ENCODE measurements around the gene ACRV1.

Gene ACRV1

DNA sequence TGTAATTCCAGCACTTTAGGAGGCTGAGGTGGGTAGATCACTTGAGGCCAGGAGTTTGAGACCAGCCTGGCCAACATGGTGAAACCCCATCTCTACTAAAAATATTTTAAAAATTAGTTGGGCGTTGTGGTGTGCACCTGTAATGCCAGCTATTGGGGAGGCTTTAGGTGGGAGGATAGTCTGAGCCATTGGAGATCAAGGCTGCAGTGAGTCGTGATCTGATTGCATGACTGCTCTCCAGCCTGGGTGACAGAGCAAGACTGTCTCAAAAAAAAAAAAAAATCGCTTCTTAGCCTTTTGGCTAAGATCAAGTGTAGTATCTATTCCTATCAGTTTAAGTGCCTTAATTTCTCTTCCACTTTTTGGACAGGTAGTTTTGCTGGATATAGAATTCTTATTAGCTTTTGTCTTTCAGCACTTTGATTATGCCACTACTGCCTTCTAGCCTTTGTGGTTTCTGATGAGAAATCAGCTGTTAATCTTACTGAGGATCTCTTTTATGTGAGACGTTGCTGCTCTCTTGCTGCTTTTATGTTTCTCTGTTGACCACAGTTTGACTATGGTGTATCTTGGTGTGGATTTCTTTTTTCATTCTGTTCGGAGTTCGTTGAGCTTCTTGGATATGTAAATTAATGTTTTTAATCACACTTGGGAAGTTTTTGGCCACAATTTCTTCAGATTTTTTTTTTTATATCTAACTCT, 31.0 kb downstream of the ACRV1 start:
- DNase-seq = no peak

- DNase-seq = no peak
Measured at GRCh38 chr11:125645871-125646270, 34.8 kb downstream of the ACRV1 start.

GRCh38 chr11:125638315-125638714, 42.3 kb downstream of the ACRV1 start:
- DNase-seq = no peak

DNA sequence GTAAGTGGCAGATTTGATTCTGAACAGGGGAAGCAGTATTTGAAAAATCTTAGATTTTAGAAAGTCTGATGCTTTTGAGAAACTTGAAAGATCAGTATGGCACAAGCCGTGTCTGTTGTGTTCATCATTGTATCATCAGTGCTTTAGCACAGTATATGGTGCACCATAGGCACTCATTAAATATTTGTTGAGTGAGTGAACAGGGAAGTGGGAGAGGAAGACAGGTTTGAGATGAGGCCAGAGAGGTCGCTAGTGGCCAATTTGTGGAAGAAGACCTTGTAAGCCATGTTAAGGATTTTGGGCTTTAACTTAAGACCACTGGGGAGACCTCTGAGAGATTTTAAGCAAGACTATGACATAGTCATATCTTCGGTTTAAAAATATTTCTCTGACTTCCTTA, 42.8 kb downstream of the ACRV1 start:
- DNase-seq = no peak

DNA sequence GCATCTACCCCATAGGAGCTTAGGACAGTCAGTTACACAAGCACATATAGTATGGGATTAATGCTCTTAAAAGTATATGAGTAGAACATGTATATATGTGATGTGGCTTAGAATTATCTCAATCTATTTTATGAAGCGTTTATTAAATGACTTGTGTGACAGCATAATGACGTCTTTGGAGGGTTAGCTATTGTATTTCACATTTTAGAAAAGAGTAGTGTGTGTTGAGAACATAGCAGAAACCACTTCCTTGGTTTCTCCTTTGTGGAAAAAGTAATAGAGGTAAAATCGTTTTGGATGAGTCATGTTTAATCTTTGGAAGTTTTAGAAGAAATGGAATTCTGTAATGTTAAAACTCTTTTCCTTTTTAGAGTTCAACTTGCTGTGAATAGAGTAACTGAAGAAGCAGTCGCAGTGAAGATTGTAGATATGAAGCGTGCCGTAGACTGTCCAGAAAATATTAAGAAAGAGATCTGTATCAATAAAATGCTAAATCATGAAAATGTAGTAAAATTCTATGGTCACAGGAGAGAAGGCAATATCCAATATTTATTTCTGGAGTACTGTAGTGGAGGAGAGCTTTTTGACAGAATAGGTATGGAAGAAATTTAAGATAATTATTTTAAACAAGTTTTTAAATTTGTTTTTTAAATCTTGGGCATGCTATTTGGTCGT, 53.3 kb downstream of the ACRV1 start:
- DNase-seq = no peak

- DNase-seq = no peak
Measured at GRCh38 chr11:125626288-125626950, 54.2 kb downstream of the ACRV1 start.

DNA sequence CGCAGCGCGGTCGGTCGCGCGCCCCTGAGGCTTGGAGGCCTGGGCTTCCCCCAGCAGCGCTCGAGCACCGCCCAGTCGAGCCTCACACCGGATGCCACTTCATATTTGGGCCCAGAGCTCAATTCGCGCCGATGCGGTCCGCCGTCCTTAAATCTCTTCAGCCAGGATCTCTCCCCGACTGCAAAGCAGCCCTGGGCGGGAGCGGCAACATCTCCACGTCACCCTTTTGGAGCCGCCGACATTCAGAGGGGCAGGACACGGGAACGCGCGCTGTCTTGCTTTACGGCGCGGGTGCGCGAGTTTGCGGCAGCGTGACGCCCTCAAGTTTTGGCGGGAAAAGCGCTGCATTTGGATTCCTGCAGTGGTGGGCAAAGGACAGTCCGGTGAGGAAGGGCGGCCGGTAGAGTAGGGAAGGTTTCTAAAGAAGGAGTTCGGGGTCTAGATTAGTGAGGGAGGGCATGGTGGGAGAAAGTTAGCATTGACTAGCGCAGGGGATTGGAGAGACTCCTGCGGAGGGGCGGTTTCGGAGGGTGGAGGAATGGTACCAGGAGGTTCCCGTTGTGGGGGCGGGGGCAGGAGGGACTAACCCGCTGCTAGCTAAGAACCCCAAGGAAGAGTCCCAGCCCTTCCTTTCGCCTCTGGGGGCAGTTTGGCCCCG, 54.9 kb downstream of the ACRV1 start:
- peak; percentile 84 for DNase-seq

- no peak for DNase-seq
Measured at GRCh38 chr11:125625225-125625629, 55.4 kb downstream of the ACRV1 start.

DNA sequence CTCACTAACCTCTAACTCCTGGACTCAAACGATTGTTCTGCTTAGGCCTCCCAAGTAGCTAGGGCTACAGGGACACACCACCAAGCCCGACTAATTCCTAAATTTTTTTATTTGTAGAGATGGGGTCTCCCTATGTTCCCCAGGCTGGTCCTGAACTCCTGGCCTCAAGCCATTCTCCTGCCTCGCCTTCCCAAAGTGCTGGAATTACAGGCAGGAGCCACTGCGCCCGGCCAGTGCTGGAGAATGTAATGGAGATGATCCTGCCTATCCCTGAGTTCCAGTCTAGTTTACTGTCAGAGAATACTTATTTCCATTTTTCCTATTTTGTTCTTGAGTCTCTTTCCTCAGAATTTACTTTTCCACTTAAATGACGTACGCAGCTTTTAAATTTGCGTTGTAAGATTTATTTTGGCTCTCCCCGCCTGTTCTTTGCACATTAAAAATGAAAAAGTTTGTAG, 55.9 kb downstream of the ACRV1 start, which contains the start of gene CHEK1:
Gene CHEK1, plus strand, starts transcription at position 408 of the 458 bp plus-strand sequence. CDS start 1,606 bp downstream, outside the sequence.
- DNase-seq = no peak

GRCh38 chr11:125623064-125623463, 57.6 kb downstream of the ACRV1 start:
- no peak for DNase-seq

DNA sequence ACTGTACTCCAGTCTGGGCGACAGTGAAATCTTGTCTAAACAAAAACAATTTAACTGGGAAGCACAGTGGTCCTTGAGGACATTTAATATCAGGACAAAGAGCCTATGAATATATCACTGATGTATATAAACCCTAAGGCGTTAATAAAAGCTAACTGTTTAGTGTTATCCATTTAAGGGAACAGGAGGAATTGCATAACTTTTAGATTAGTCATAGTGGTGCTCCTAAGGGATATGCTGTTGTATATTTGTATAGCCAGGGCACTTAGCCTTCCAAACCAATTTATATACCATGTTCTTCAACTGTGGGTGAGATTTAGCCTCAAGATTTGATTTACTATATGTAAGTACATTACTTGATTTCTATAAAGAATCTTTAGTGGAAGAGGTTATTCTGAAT, 58.7 kb downstream of the ACRV1 start:
- DNase-seq = no peak

All from activated CD8-positive, alpha-beta memory T cell treated with anti-CD3 and anti-CD28 coated beads, Interleukin-2, amount 50 U/mL, for 4 hours (primary cell).